ENCODE measurements around the gene CHD9.
"Not testable (repeated sequence)": the region's sequence is repeated elsewhere in the genome, so short reads cannot be mapped to it uniquely, and the experiment has no call there.

Gene CHD9, protein sequence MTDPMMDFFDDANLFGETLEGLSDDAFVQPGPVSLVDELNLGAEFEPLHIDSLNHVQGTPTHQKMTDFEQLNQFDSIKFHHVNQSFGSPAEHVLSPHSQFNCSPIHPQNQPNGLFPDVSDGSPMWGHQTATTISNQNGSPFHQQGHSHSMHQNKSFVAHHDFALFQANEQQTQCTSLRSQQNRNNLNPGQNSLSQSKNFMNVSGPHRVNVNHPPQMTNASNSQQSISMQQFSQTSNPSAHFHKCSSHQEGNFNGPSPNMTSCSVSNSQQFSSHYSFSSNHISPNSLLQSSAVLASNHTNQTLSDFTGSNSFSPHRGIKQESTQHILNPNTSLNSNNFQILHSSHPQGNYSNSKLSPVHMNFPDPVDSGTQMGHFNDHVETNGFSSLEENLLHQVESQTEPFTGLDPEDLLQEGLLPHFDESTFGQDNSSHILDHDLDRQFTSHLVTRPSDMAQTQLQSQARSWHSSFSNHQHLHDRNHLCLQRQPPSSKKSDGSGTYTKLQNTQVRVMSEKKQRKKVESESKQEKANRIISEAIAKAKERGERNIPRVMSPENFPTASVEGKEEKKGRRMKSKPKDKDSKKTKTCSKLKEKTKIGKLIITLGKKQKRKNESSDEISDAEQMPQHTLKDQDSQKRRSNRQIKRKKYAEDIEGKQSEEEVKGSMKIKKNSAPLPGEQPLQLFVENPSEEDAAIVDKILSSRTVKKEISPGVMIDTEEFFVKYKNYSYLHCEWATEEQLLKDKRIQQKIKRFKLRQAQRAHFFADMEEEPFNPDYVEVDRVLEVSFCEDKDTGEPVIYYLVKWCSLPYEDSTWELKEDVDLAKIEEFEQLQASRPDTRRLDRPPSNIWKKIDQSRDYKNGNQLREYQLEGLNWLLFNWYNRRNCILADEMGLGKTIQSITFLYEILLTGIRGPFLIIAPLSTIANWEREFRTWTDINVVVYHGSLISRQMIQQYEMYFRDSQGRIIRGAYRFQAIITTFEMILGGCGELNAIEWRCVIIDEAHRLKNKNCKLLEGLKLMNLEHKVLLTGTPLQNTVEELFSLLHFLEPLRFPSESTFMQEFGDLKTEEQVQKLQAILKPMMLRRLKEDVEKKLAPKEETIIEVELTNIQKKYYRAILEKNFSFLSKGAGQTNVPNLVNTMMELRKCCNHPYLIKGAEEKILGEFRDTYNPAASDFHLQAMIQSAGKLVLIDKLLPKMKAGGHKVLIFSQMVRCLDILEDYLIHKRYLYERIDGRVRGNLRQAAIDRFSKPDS (N-terminal part only)

DNA sequence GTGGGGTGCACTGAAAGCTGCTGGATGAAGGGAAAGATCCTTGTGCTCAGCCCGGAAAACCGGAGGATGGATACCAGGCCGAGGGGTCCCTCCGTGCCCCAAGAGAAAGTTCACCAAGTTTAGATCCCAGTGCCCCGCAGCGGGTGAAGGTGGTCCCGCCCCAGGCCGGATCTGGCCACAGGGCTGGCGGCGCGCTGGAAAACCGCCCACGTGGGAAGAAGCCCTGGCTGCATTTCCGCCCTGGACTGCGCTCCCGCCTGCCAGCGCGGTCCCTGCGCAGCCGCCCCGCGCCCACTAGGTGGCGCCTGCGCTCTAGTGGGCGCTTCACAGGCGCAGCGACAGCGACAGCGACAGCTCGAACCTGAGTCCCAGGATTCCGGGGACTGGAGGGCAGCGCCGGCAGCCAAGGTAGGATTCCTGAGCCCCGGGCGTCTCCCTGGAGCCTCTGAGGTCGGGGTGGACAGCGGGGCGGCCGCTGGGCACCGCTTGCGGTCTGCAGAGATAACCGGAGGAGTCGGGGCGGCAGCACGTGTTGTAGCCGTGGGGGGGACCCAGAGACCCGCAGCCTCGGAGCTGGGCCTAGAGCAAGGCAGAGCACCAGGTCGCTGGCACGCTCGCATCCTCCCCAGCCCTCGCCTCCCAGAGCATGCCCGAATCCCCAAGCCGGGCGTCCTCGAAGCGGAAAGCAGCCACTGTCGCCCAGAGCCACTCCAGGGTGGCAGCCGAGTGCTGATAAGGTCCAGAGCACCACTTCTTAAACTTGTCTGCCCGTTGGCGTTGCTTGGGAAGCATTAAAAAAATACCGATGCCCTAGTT lies at the start of gene CHD9:
CHD9 (plus strand) TSS at position 322 of the 816 bp plus-strand sequence. CDS start 101,099 bp downstream, outside the sequence.
- DNase-seq: peak; percentile 10

DNA sequence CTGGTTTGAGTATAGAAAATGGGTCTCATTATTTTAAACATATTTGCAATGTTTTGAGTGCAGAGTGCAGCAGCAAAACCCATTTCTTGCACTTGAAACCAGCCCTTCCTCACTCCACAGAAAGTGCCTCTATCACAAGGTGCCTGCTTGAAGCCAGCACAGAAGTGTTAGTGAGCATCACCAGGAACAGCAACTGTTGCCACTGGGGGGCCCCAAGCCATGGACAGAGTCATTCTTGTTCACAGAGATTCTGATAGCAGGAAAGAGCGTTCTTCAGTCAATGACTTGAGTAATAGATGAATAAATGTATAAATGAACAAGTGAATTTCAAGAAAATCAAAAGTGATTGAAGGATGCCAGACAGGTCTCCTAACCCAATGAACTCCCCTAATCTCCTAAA lies 47.7 kb upstream of the CHD9 start:
- DNase-seq: no peak

DNA sequence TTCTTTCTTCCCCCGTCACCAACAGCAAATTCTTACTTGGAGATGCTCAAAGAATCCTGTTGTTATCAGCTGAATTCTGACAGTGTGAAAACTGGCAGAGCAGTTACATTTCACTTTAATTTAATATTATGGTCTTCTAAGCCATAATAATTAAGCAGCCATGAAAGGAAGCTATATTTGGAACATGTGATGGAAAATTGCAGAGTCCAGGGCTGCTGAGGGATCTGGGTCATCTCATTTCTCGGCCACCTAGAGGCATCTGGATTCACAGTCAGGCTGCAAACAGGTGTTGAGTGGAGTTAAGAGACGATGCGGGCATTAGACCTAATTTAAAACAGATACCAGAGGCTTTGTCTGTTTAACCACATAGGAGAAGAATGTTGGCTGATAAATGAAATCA lies 40.5 kb upstream of the CHD9 start:
- no peak for DNase-seq

DNA sequence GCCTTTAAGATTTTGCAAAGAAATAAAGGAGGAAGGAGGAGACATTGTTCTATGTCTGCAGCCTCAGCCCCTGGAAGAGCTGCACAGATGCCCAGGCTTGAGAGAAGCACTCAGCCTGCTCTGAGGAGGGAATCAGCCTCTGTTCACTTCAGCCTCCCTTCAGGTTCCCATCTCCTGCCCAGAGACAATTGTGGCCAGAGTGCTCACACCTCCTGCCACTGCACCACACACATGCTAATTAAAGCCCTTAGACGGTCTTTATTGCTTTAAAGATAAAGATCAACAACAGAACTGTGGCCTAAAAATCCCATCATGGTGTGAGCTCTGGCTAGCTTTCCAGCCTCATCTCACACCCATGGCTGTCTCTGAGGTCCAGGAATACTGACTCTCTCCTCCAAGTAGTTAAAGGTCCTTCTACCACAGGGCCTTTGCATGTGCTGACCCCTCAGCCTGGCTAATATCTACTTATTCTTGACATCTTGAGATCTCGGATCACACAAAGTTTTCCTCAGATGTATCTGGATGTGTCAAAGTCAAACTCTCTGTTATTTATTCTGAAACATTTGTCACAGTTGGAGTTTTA lies 35.9 kb upstream of the CHD9 start:
- no peak for DNase-seq

DNA sequence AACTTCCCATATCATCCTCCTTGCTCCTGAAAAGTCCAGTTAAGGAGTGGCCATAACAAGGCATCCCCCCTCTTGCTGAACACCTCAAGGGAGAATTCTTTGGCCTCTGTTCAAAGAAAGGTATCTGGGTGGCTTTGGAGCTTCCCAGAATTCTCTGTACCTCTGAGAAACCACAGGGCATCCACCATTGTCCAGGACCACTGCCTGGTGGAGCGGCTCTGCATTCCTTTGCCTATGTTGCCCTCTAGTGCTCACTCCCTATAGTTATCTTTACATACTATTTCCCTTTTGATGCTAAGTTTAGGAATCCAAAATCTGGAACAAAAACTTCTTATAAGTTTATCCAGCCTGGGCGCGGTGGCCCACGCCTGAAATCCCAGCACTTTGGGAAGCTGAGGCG lies 32.4 kb upstream of the CHD9 start:
- DNase-seq: no peak

DNA sequence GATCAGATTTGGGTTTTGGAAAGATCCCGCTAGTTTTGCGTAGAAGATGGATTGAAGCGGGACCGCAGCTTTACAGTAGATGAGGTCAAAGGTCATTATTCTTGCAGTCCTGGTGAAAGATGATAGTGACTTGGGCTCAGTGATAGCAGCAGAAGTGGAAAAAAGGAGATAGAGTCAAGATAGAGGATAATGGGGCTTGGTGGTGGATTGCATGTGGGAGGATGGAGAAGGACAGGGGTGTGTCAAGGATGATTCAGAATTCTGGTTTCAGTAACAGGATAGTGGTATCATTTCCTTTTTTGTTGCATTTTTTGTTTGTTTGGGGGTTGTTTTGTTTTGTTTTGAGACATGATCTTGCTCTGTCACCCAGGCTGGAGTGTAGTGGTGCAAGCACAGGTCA lies 30.7 kb upstream of the CHD9 start:
- DNase-seq: no peak

DNA sequence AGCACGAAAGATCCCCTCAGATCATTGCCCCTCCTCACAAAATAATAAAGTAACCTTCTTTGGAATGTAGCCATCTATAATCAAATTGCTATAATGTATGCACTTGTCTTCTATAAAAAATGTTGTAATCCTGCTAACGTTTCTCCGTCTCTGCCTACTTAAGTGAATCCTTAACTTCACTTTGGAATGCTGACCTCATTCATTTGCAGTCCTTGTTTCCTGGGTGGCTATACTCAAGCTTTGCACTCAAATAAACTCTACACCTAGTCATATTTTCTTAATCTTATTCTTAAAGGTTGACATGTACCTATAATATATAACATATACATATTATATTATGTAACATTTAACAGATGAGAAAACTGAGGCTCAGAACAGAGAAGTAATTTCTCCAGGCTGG lies 24.8 kb upstream of the CHD9 start:
- no peak for DNase-seq

DNA sequence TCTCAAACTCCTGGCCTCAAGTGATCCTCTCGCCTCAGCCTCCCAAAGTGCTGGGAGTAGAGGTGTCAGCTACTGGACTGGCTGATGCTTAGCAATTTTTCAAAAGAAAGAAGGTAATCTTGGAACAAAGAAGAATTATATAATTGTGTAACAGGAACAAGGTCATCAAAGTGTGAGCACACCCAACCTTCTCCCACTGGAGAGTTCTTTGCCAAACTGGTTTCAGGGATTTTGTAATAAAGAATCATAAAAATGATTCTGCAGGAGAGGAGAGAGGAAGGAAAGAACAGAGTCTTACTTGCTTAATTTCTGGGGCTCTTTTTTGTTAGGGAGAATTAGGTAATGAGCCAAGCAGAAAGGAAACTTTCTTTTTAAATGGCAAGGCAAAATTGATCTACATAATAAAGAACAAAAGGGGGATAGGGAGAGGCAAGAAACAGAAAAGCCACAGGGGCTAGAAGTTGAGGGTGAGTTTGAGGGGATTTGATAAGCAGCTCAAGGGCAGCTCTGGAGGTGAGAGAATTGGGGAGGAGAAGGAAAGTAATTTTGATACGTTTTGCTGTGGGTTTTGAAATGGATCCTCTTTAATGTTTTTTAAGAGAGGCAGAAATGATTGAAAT lies 23.4 kb upstream of the CHD9 start:
- no peak for DNase-seq

DNA sequence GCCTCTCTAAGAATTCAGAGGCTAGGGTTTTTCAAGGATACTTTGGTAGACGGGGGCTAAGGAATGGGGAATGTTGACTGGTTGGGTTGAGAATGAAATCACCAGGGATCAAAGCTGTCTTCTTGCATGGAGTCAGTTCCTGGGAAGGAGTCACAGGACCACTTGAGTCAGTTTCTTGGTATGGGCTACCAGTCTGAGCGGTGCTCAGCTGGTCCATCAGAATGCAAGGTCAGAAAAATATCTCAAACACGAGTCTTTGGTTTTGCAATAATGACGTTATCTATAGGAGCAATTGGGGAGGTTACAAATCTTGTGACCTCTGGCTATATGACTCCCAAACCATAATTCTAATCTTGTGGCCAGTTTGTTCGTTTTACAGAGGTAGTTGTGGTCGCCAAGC lies 20.5 kb upstream of the CHD9 start:
- DNase-seq: no peak

DNA sequence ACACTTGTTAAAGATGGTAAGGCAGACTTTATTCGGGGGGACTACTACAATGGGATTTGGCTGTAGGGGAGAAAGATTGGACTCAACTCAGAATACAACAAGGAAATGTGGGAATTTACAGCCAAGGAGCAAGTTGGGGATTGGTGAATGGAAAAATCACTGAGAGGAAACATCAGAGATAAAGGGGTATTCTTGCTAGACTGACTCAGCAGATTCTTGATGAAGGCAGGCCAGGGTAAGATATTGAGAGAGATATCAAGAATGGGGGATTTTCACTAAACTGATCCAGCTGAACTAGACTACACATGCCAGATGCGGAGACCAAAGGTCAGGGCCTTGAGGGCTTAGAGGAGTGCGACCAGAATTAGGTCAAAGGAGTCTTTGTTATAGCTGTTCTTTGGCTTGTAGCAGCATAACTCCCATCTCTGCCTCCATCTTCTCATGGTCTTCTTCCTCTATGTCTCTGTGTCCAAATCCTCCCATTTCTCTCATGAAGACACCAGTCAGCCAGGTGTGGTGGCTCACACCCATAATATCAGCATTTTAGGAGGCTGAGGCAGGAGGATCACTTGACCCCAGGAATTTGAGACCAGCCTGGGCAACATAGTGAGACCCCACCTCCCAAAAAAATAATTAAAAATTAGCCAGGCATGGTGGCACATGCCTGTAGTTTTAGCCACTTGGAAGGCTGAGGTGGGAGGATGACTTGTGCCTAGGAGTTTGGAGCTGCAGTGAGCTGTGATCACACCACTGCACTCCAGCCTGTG lies 19.4 kb upstream of the CHD9 start:
- DNase-seq: no peak

DNA sequence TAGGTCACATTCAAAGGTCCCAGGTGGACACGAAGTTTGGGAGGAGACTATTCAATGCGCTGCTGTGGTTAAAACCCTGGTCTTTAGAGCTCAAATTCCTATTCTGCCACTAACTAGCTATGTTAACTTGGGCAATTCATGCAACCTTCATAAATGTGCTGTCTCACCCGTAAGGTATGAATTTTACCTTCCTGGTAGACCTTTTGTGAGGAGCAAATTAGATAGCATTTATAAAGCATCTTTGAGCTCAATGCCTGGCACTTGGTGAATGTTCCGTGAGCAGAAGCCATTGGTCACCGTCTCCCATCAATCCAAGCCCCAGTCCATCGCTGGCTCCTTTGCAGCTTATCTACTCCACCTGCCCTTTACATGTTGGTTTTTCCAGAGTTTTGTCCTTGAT lies 18.7 kb upstream of the CHD9 start:
- no peak for DNase-seq

DNA sequence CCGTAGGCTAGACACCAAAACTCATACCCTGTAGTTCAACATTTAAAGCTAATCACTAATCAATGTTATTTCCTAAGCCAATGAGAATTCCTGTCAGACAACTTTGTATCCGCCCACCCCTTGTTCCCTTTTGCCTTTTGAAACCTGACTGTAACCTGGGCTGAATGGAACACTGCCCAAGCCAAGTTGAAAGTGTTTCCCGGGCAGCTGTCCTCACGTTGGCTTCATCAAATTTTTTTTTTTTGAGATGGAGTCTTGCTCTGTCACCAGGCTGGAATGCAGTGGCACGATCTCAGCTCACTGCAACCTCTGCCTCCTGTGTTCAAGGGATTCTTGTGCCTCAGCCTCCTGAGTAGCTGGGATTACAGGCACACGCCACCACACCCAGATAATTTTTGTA lies 18.1 kb upstream of the CHD9 start:
- DNase-seq: not testable (repeated sequence)

DNA sequence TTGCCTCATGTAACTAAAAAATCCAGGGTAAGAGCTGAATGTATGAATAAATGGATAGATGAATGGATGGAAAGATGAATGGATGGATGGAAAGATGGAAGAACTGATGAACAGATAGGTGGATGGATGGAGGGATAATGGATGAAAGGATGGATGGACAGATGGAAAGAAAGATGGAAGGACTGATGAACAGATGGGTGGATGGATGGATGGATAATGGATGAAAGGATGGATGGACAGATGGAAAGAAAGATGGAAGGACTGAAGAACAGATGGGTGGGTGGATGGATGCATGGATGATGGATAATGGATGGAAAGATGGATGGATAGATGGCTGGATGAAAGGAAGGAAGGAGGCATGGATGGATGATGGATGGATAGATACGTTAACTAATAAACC lies 14.0 kb upstream of the CHD9 start:
- no peak for DNase-seq

DNA sequence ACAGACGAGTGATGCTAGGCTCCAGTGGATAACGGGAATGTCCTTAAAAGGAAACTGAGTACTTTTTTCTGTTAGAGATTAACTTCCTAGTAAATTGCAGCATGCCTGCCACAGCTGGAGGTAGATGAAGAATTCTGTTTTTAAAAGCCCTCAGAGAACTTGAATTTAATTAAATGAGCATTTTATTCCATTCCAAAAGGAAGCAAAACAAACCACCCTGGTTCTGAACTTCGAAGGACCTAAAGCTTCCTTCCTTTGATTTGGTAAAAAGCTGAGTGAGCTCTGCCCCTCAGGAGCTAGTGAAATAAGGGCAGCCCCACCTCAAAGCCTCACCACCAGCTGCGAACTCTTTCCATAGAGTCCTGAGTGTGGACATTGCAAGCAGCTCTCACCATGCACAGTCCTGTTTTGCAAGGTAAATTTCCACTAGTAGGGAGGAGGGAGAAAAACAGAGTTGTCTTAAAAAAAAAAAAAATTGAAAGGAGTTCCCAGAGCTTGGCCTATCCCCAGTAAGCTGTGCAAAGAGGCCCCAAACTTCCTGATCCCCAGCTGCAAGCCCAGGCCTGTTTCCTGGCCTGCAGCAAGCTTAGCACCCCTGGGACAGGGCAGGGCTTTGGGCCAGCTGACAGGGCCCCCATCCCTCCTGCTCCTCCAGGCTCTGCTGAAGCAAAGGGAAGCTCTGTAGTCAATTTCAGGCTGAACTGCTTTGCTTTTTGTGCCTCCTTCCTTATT lies 13.3 kb upstream of the CHD9 start:
- DNase-seq: no peak

DNA sequence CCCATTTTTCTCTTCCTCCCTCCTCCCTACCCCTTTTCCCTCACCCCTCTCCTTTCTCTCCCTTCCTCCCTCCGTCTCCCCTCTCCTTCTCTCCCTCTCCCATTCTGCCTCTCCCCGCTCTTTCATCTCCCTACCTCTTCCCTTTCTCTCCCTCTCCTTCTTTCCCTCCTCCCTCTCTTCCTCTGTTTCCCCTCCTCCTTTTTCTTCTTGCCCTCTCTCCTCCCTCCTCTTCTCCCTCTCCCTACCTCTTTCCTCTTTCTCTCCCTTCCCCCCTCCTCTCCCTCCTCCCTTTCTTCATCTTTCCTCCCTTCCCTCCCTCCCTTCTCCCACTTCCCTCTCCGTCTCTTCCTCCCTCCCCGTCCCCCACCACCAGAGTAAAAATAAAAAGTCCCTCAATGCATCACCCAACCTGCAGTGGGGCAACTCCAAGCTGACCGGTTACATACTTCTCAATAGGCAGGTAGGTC lies 12.5 kb upstream of the CHD9 start:
- DNase-seq: no peak

DNA sequence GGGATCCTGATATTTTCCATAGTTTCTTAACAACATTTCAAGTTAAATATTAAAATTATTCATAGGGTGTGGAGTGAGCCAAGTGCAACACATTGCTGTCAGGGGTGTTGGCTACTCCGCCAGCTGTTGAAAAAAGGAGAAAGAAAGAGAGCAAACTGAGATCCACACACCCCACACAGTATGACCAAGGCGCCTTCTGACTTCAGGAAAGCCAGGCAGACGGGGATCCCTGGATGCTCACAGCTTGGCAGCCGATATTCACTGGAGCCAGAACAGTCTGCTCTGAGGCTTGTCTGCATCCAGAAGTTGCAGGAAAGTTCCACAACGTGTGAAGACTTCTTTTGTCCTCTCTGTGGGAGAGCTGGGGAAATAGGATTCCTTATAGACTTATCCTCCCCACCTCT lies 11.4 kb upstream of the CHD9 start:
- no peak for DNase-seq

DNA sequence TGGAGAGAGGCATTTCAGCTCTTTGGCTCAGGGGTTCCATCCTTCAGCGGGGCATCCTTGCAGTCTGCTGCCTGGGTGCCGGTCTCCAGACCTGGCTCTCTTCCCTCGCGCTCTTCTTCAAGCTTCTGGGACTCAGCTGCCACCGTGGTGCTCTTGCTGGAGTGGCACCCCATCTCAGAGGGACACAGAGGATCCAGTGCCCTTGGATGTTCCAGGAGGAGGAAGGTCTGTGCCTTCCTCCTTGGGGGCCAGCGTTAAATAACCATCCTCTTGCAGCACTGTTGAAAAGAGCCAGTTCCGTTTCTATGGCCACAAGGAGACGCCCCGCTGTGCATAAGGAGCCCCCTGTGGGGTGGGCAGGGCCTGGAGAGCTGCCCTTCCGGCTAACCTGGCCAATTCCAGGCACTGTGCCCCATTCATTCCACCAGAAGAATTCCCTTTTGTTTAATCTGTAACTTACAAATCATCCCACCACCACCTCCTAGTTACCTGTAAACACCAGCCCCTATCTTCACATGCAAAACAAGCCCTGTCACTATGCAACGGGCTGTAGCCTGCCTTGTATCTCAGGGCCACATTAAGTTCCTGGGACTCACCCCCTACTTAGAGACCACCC lies 10.7 kb upstream of the CHD9 start:
- DNase-seq: no peak

DNA sequence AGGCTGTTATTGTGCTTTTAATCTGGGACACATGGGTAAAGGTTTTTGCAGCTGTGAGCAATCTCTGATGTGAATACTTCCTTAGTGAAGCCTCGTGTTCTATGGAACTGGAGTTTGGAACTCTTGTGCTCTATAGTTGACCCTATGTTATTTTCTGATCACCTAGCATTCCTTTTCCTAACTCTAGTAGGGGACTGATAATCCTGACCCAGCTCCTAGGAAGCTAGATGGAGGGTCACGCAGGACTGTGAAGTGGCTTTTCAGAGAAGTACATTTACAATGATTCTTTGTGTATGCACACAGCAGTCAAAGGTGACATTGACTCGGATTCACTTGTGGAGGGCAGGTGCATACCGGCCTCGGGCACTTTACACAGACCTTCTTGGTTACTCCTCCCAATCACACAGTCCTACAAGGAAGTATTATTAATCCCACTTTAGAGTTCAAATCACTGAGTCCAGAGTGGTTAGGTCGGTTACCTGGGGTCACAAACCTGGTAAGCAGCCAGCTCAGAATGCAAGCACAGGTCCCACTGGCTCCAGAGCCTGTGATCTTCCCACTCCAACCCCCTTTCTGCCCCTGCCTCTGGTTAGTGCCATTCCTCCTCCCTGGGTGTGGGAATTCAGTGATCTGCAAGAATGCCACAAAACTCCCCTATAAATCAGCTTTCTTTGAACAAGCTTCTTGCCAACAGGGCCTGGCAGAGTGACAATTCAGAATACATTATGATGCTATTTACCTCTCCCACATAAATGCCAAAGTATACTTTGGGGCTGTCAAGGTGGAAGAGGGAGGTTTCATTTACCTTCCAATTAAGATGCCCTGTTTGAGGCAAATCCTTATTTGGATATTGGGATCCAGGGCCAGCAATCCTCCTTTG lies 9.2 kb upstream of the CHD9 start:
- no peak for DNase-seq
